HG03060 (cell line): ENCODE data around the gene TNXB.
"Not testable (repeated sequence)": the region's sequence is repeated elsewhere in the genome, so short reads cannot be mapped to it uniquely, and the experiment has no call there.

Source experiments
- ATAC-seq: cut with Tn5 transposase; IDR thresholded peaks from one replicate; pipeline ENCODE4 v1.9.1; 2021; ENCODE audit warnings: low read depth, moderate number of reproducible peaks; ENCODE audit not compliant: unreplicated experiment

Gene TNXB

DNA sequence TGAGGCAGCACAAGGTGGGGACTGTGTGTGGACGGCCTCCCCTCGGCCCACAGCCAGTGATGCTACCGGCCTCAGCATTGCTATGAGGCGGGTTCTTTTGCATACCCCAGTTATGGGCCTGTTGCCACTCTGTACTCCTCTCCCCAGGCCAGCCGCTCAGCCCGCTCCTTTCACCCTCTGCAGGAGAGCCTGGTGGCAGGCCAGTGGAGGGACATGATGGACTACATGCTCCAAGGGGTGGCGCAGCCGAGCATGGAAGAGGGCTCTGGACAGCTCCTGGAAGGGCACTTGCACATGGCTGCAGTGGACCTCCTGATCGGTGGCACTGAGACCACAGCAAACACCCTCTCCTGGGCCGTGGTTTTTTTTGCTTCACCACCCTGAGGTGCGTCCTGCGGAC is 102.1 kb downstream of the TNXB start:
- ATAC-seq: not testable (repeated sequence)

GRCh38 chr6:32005991-32006529 is 103.1 kb downstream of the TNXB start:
- ATAC-seq: not testable (repeated sequence)

- ATAC-seq: not testable (repeated sequence)
Measured at GRCh38 chr6:32005538-32005880, 103.6 kb downstream of the TNXB start.

GRCh38 chr6:32004864-32005537 is 104.1 kb downstream of the TNXB start:
- ATAC-seq: not testable (repeated sequence)

- not testable (repeated sequence) for ATAC-seq
Measured at GRCh38 chr6:32004393-32004792, 104.7 kb downstream of the TNXB start.

GRCh38 chr6:32003301-32003700 is 105.8 kb downstream of the TNXB start:
- not testable (repeated sequence) for ATAC-seq

- not testable (repeated sequence) for ATAC-seq
Measured at GRCh38 chr6:32002546-32003268, 106.4 kb downstream of the TNXB start.

- not testable (repeated sequence) for ATAC-seq
Measured at GRCh38 chr6:31996385-31996784, 112.8 kb downstream of the TNXB start.

DNA sequence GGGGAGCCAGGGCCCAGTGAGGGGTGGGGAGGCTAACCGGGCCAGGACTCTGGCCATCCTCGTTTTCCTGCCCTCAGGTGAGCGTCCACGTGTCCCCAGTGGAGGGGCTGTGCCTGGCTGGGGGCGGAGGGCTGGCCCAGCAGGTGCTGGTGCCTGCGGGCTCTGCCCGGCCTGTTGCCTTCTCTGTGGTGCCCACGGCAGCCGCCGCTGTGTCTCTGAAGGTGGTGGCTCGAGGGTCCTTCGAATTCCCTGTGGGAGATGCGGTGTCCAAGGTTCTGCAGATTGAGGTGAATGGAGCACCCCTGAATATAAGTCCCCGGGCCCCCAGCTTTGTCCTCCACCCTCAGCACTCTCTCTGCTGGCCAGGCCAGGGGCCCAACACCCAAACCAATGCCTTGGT is 114.7 kb downstream of the TNXB start:
- not testable (repeated sequence) for ATAC-seq
